Stimulated activated CD4-positive, alpha-beta T cell treated with anti-CD3 and anti-CD28 coated beads, Interleukin-15, amount 100 ng/mL, for 1 hour (primary cell): ENCODE measurements around the gene GPD2.
"Not testable (repeated sequence)": the region's sequence is repeated elsewhere in the genome, so short reads cannot be mapped to it uniquely, and the experiment has no call there.

Experiments used
- DNase-seq, 2 donors: peaks; one replicate each; pipeline ENCODE4 v3.0.0-alpha.2; 2020; ENCODE audit warnings: low read depth in 1 of 2, low spot score in 1 of 2

GPD2 gene

GRCh38 chr2:156474401-156474800 is 38.2 kb downstream of the GPD2 start:
- no peak for DNase-seq

- no peak for DNase-seq
Observed at GRCh38 chr2:156476021-156476849, 40.1 kb downstream of the GPD2 start.

DNA sequence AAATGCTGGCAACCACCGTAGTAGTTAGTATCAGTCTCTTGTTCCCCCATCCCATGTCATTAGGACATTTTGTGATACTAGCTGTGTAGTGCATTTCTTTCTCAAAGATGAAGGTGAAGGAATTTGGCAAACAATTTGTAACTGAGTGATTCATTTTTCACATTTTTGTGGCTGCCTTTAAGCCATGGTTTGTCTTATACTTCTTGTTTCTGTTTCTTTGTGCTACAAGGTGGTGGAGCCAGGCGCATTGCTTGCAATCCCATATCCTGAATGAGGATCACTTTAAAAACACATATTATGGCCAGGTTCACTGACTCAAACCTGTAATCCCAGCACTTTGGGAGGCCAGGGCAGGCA is 40.6 kb downstream of the GPD2 start:
- DNase-seq = no peak

GRCh38 chr2:156480376-156480775 is 44.2 kb downstream of the GPD2 start:
- DNase-seq = no peak

DNA sequence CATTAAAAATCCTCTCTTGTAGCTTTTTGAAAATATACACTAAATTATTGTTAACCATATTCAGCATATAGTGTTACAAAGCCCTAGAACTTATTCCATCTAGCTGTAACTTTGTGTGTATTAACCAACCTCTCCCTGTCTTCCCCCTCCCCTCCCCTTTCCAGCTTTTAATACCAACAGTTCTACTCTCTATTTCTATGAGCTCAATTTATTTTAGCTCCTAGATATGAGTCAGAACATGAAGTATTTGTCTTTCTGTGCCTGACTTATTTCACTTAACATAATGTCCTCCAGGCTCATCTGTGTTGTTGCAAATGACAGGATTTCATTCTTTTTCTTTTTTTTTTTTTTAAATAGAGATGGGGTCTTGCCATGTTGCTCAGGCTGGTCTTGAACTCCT is 45.1 kb downstream of the GPD2 start:
- DNase-seq = no peak

DNA sequence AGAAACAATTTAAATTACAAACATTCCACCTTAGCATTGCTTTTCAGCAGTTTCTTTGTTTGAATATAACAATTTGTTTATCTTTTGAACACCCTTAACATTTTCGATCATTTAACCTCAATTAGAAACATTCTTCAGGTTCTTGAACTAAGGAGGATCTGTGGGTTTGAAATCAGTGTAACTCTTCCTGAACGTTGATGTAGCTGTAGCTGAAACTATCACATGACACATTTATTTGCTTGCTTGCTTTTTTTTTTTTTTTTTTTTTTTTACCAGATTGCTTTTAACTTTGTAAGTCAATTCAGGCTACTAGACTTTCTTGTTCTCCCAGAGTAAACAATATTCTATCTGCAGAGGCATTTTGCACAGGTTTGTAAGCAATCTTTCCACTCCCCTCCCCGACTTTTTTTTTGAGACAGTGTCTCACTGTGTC is 47.6 kb downstream of the GPD2 start:
- DNase-seq = no peak

DNA sequence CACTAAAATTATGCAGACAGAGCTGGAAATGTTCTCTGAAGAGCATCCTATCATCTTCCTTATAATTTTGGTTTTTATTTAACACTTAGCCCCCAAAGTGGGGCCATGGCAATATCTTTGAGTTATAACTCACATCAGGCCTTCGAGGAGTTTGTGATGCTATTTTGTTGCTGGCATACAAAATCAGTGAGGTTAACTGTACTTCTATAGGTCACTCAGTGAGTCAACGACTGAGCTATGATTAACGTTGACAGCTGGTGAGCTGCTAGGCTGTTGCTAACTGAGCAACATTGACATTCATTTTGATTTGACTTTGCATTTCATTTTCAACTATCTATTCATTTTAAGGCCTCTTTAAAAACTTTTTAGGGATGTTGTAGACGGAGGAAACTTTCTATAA is 50.0 kb downstream of the GPD2 start:
- no peak for DNase-seq

DNA sequence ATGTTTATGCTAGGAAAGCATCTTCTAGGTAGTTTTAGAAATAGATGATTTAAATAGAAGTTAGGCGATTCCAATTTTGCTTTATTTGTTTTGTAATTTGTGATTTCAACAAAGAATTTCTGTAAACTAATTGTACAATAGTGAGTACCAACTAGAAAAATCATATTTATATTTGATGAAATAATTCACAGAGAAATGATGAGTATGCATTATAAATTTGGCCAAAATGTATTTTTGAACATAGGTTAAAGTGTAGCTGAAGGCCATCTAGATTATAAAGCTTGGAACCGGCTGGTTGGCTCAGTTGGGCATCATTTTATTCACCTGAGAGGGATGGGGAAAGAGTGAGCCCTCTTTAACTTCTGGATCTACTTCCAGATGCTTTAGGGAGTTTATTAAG is 50.4 kb downstream of the GPD2 start:
- DNase-seq = no peak

DNA sequence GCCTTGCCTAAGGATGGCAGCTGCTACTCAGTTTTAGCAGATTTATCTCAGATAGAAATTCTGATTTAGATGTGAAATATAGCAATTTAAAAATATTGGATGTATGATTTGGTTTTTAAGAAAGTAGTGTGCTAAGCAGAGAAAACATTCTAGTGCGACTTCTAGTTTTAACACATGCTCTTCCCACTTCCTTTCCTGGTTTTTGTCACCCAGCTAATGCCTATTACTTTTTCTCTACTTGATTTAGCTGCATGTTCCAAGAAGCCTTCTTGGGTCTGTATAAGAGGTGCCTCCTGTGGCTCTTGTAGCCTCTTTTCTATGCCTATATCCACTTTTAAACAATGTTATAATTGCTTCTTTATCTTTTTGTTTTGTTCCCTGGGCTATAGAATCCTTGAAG is 53.0 kb downstream of the GPD2 start:
- no peak for DNase-seq

GRCh38 chr2:156489750-156490465 is 53.7 kb downstream of the GPD2 start:
- DNase-seq = no peak

DNA sequence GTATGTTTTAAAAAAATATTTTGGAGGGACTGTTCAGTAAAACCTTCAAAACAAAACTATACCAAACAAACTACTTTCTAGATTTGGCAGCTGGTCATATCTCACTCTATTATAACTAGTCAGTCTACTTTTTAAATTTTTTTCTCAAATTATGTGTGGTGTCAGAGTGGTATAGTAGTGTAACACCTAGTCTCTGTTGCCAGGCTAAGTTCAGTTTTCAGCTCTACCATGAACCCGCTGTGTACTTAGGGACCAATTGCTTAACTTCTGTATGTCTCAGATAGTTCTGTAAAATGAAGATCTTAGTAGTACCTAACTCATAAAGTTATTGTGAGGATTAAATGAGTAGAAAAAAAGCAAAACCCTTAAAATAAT is 54.3 kb downstream of the GPD2 start:
- DNase-seq = no peak

DNA sequence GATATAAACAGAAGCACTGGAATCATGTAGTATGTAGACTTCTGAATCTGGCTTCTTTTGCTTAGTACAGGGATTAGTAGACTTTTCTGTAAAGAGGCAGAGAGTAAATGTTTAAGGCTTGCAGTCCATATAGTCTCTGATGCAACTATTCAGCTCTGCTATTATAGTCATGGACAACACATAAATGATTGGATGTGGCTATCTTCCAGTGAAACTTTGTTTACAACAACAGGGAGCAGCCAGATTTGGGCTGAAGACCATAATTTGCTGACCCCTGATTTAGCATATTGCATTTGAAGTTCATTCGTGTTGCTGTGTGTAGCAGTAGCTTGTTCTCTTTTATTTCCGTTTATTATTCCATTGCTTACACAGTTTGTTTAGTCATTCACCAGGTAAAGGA is 55.0 kb downstream of the GPD2 start:
- DNase-seq = no peak

GRCh38 chr2:156492979-156493378 is 56.8 kb downstream of the GPD2 start:
- no peak for DNase-seq

- DNase-seq = not testable (repeated sequence)
Observed at GRCh38 chr2:156495998-156496397, 59.8 kb downstream of the GPD2 start.

GRCh38 chr2:156505696-156506095 is 69.5 kb downstream of the GPD2 start:
- DNase-seq = no peak

GRCh38 chr2:156511122-156511521 is 74.9 kb downstream of the GPD2 start:
- DNase-seq = no peak

DNA sequence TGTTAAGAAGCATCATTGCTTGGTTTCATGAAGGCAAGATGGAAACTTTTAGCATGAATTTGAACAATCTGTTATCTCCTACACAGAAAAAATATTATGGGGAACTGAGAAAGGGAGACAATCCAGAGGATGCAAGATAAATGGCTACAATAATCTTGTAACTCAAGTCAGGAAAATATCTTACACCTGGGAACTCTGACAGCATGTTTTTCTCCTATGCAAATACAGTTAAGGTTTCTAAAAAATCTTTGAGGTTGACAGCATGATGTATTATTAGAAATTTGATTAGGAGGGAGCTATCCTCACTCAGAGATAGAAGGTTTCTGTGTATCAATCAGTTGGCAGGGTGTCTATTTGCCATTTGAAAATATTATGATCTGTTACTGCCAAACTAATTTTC is 75.6 kb downstream of the GPD2 start:
- no peak for DNase-seq

DNA sequence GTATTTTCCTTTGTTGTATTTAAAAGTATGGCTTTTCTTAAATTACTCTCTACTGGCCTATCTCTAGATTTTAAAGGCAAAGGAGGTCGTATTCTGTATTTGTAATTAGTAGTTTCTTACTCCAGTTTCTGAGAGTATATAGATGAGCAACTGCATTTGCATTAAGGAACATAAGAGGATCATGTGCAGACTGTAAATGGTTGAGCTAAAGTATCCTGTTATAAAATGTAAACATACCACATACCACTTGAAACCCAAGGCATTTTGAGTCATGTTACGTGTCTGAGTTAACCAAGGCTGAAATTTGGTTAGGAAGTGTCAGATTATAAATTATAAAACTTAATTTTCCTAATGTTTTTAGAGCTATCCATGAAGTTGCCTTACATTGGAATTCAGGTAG is 76.3 kb downstream of the GPD2 start:
- DNase-seq = no peak

DNA sequence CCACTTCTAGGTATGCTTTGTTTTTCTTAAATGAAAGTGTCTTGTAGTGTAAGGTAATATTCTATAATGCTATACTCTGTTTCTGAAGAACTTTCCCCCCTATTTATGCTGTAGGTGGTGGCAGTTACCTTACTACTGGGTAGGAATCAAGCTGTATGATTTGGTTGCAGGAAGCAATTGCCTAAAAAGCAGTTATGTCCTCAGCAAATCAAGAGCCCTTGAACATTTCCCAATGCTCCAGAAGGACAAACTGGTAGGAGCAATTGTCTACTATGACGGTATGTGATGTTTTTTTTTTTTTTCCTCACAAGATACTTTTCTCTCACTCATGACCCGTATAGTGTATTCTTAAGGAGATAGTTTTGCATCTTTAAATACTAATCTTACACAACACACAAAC is 77.0 kb downstream of the GPD2 start:
- DNase-seq = no peak

GRCh38 chr2:156517419-156517818 is 81.2 kb downstream of the GPD2 start:
- DNase-seq = no peak

DNA sequence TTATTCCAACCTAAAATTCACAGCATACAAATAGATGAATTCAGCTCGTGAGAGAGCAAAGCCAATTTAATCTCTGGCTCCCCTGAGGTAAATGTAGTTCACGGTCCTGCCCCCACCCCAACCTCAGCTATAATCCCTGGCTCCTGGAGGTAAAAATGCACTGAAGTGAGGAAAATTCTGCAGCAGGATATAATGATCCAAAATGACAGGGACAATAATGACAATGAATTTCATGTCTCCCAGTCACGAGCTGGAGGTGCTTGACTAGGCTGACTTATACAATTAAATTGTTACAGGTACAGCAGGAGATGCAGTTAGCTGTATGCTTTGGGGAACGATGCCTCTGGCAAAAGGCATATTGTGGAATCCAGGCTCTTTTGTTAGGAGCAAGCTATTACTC is 82.0 kb downstream of the GPD2 start:
- no peak for DNase-seq

DNA sequence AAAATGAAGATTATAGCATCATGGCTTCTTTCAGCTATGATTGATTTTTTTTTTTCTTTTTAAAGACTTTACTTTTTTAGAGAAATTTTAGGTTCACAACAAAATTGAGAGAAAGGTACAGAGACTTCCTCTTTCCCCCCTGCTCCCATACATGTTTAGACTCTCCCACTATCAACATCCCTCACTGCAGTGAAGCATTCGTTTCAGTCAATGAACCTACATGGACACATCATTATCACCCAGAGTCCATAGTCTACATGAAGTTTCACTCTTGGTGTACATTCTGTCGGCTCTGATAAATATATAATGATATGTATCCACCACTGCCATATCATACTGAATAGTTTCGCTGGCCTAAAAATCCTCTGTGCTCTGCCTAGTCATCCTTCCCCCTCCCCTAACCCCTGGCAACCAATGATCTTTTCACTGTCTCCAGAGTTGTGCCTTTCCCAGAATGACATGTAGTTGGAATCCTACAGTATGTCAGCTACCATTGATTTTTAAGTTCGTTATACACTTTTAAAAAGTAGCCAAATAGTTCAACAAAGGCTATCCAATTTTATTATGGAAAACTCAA is 86.8 kb downstream of the GPD2 start:
- no peak for DNase-seq
